ENCODE measurements around the gene RAB9A.

- TF ChIP-seq CTCF (IDR thresholded peaks at IDR 0.05 in 8 of 11, conservative IDR thresholded peaks at IDR 0.05 in 3 of 11) (no peak), POLR2AphosphoS5 (IDR thresholded peaks at IDR 0.05) (no peak), POLR2A (IDR thresholded peaks at IDR 0.05) (no peak)
These were observed 4.6 kb upstream of the RAB9A start for GRCh38 chrX:13684361-13684760.
